Spleen (tissue), 7 donors: ENCODE measurements around the gene LTC4S.

ENCODE experiments used
- CTCF ChIP-seq, 11 experiments: fragments of 200-600 bp in 7 of 11; fragments of 450-650 bp in 4 of 11; sonication (generic) in 4 of 11; IDR thresholded peaks in 8 of 11; conservative IDR thresholded peaks in 3 of 11; 1 replicate in 7 of 11; 2 replicates in 4 of 11; pipeline versions ENCODE4 v1.4.0 to v1.8.0; 2016 to 2021; ENCODE audit warnings: antibody characterized with exemption in 11 of 11, inconsistent platforms in 4 of 11, mild to moderate bottlenecking in 1 of 11
- POLR2AphosphoS5 ChIP-seq, 3 donors: sonication (generic); formaldehyde crosslinking; IDR thresholded peaks; one replicate each; pipeline ENCODE4 v1.5.1; 2017; ENCODE audit warnings: antibody characterized with exemption in 3 of 3
- donor health status: DM: no; HTN: no; CAD: no; lungs with moderate emphysema.
- donor health status: DM: no; HTN: no; CAD: no.
- donor health status: DM: no; HTN: no; CAD: no.

- TF ChIP-seq CTCF (IDR thresholded peaks at IDR 0.05 in 8 of 11, conservative IDR thresholded peaks at IDR 0.05 in 3 of 11) = peak in 1 of 11 experiments; percentile 12
- TF ChIP-seq POLR2AphosphoS5 (IDR thresholded peaks at IDR 0.05) = peak; percentile 69 to 83 (median 83)
Observed at GRCh38 chr5:179836225-179837019, 42.6 kb downstream of the LTC4S start.
